Effector memory CD4-positive, alpha-beta T cell (primary cell): ENCODE data around the gene MAGED2.
"Not testable (repeated sequence)": the region's sequence is repeated elsewhere in the genome, so short reads cannot be mapped to it uniquely, and the experiment has no call there.

Source experiments
- DNase-seq, 3 donors: peaks; one replicate each; pipeline ENCODE4 v3.0.0-alpha.2; 2020
- H3K27ac ChIP-seq: 2 replicates; pipeline ENCODE4 v1.7.0; 2013; ENCODE audit warnings: mild to moderate bottlenecking, low read length, moderate library complexity; ENCODE audit not compliant: insufficient read depth, poor library complexity, severe bottlenecking
- H3K27me3 ChIP-seq: replicated peaks from 2 replicates; pipeline ENCODE4 v1.7.0; 2013; ENCODE audit warnings: mild to moderate bottlenecking, low read length; ENCODE audit not compliant: insufficient read depth, control insufficient read depth, poor library complexity, severe bottlenecking
- H3K36me3 ChIP-seq: 2 replicates; pipeline ENCODE4 v1.7.0; 2013; ENCODE audit warnings: mild to moderate bottlenecking, low read length, moderate library complexity; ENCODE audit not compliant: control insufficient read depth, insufficient read depth
- H3K4me1 ChIP-seq: 2 replicates; pipeline ENCODE4 v1.7.0; 2013; ENCODE audit warnings: low read length, mild to moderate bottlenecking; ENCODE audit not compliant: control insufficient read depth, insufficient read depth, poor library complexity, severe bottlenecking
- H3K4me3 ChIP-seq: 2 replicates; pipeline ENCODE4 v1.7.0; 2013; ENCODE audit warnings: low read length, low read depth, mild to moderate bottlenecking; ENCODE audit not compliant: insufficient read depth, poor library complexity, severe bottlenecking
- H3K9me3 ChIP-seq: 2 replicates; pipeline ENCODE4 v1.7.0; 2013; ENCODE audit warnings: mild to moderate bottlenecking, low read length, moderate library complexity; ENCODE audit not compliant: control insufficient read depth
- total RNA-seq, 3 donors: gene quantifications; one replicate each; lab custom pipeline; 2026; lab: John Stamatoyannopoulos, UW

Gene MAGED2
- 68.2 to 127 (median 99.7) reads per million in 3 donors for total RNA-seq

GRCh38 chrX:54807524-54808108 is at the start of gene MAGED2:
Gene MAGED2 (plus strand): TSS chrX:54807745. CDS start chrX:54809332, 1,587 bp downstream.
- DNase-seq, result peak; percentile 30 to 47 (median 32)
- H3K27me3 ChIP-seq, result no peaks in the 10 kb centered on the region
- H3K27ac ChIP-seq, result peak within 1 kb of the TSS; percentile 74
- H3K4me1 ChIP-seq, result peaks cover 12% of the 10 kb centered on the region
- peaks cover 13% of the 10 kb centered on the region for H3K36me3 ChIP-seq
- H3K4me3 ChIP-seq, result peak within 1 kb of the TSS; percentile 75
- no peaks in the 10 kb centered on the region for H3K9me3 ChIP-seq

- Histone ChIP-seq H3K27me3 (no peaks in the 10 kb centered on the region), H3K27ac (no peak overlapping the region), H3K9me3 (no peaks in the 10 kb centered on the region), H3K36me3 (no peaks in the 10 kb centered on the region), H3K4me3 (no peak overlapping the region), H3K4me1 (no peaks in the 10 kb centered on the region)
- no peak for DNase-seq
These were observed 49.2 kb upstream of the MAGED2 start for GRCh38 chrX:54758114-54759055.

GRCh38 chrX:54774391-54775094 is 33.0 kb upstream of the MAGED2 start:
- not testable (repeated sequence) for H3K4me3 ChIP-seq, DNase-seq, H3K27ac ChIP-seq, H3K36me3 ChIP-seq, H3K4me1 ChIP-seq, H3K27me3 ChIP-seq, H3K9me3 ChIP-seq

- H3K27me3 ChIP-seq, result no peaks in the 10 kb centered on the region
- DNase-seq, result no peak
- H3K4me1 ChIP-seq, result no peaks in the 10 kb centered on the region
- no peak overlapping the region for H3K4me3 ChIP-seq
- H3K36me3 ChIP-seq, result no peaks in the 10 kb centered on the region
- H3K27ac ChIP-seq, result no peak overlapping the region
- H3K9me3 ChIP-seq, result no peaks in the 10 kb centered on the region
These were observed 31.5 kb upstream of the MAGED2 start for GRCh38 chrX:54776061-54776460.

GRCh38 chrX:54776987-54777672 is 30.4 kb upstream of the MAGED2 start:
- no peaks in the 10 kb centered on the region for H3K4me1 ChIP-seq
- H3K36me3 ChIP-seq, result no peaks in the 10 kb centered on the region
- no peaks in the 10 kb centered on the region for H3K27me3 ChIP-seq
- H3K9me3 ChIP-seq, result no peaks in the 10 kb centered on the region
- no peak for DNase-seq
- H3K4me3 ChIP-seq, result no peak overlapping the region
- no peak overlapping the region for H3K27ac ChIP-seq

GRCh38 chrX:54785901-54786300 is 21.6 kb upstream of the MAGED2 start:
- Histone ChIP-seq H3K36me3 (no peaks in the 10 kb centered on the region), H3K27me3 (no peaks in the 10 kb centered on the region), H3K9me3 (no peaks in the 10 kb centered on the region), H3K4me3 (no peak overlapping the region), H3K27ac (no peak overlapping the region), H3K4me1 (no peaks in the 10 kb centered on the region)
- no peak for DNase-seq

- H3K4me3 ChIP-seq, result no peak overlapping the region
- no peak for DNase-seq
- H3K9me3 ChIP-seq, result no peaks in the 10 kb centered on the region
- no peaks in the 10 kb centered on the region for H3K4me1 ChIP-seq
- no peaks in the 10 kb centered on the region for H3K27me3 ChIP-seq
- H3K36me3 ChIP-seq, result no peaks in the 10 kb centered on the region
- H3K27ac ChIP-seq, result no peak overlapping the region
These were observed 20.6 kb upstream of the MAGED2 start for GRCh38 chrX:54786967-54787366.

- no peaks in the 10 kb centered on the region for H3K36me3 ChIP-seq
- no peak overlapping the region for H3K27ac ChIP-seq
- H3K4me1 ChIP-seq, result no peaks in the 10 kb centered on the region
- DNase-seq, result no peak
- no peak overlapping the region for H3K4me3 ChIP-seq
- no peaks in the 10 kb centered on the region for H3K27me3 ChIP-seq
- no peaks in the 10 kb centered on the region for H3K9me3 ChIP-seq
These were observed 19.1 kb upstream of the MAGED2 start for GRCh38 chrX:54788446-54788845.

- H3K27ac ChIP-seq, H3K4me3 ChIP-seq, H3K36me3 ChIP-seq, H3K27me3 ChIP-seq, H3K4me1 ChIP-seq, DNase-seq, H3K9me3 ChIP-seq: not testable (repeated sequence)
These were observed 18.1 kb upstream of the MAGED2 start for GRCh38 chrX:54789405-54789804.
